ENCODE data around the gene ZNHIT3. TPM values are rescaled to one million over a fixed set of nuclear protein-coding genes. Genes with fewer than 3 reads are reported as not detected.
"Not testable (repeated sequence)": the region's sequence is repeated elsewhere in the genome, so short reads cannot be mapped to it uniquely, and the experiment has no call there.

The ZNHIT3 gene
- polyA plus RNA-seq, 6 donors from 2014 or later = 72.3 to 99.5 (median 88.4) TPM

DNA sequence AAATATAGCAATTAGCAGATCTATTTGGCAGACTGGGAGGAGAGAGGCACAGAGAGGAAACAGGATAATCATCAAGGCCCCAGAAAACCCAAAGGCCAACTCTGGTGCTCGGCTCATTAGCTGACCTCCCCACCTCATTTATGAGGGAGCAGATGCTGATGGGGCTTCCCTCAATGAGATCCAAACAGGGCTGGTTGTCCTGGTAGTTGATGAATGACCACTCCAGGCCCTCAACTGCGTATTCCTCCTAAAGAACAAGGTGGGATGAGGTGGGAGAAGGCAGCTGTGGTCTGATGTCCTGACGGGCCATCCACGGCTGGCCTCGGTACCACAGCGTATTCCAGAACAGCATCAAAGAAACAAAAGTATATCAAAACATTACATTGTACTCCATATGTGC is 20.8 kb downstream of the ZNHIT3 start:
- Mint-ChIP-seq H3K4me1 (peaks cover 0 to 13% (median 5%) of the 10 kb centered on the region in 3 donors), H3K27me3 (no peaks in the 10 kb centered on the region), H3K27ac (no peak overlapping the region), H3K4me3 (no peak overlapping the region), H3K9me3 (no peaks in the 10 kb centered on the region), H3K36me3 (peaks cover 4 to 7% of the 10 kb centered on the region in 2 donors)
- ATAC-seq (ENCODE audit: low read depth in 2 of 2) (no peak), DNase-seq (no peak)

DNA sequence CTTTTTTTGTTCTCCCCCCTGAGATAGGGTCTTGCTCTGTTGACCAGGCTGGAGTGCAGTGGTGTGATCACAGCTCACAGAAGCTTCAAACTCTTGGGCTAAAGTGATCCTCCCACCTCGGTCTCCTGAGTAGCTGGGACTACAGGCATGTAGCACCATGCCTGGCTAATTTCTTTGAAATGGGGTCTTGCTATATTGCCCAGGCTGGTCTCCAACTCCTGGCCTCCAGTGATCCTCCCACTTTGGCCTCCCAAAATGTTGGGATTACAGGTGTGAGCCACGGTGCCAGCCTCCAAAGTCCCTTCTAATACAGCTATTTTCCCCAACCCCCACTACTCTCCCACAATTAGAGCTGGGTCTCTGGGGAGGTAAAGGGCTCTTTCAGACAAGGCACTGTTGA is 22.0 kb downstream of the ZNHIT3 start:
- not testable (repeated sequence) for H3K27me3 Mint-ChIP-seq; H3K36me3 Mint-ChIP-seq; H3K9me3 Mint-ChIP-seq; H3K4me1 Mint-ChIP-seq; DNase-seq; H3K4me3 Mint-ChIP-seq; ATAC-seq (ENCODE audit: low read depth in 2 of 2)
- peak overlapping the region in 1 of 6 donors; percentile 54 for H3K27ac Mint-ChIP-seq

DNA sequence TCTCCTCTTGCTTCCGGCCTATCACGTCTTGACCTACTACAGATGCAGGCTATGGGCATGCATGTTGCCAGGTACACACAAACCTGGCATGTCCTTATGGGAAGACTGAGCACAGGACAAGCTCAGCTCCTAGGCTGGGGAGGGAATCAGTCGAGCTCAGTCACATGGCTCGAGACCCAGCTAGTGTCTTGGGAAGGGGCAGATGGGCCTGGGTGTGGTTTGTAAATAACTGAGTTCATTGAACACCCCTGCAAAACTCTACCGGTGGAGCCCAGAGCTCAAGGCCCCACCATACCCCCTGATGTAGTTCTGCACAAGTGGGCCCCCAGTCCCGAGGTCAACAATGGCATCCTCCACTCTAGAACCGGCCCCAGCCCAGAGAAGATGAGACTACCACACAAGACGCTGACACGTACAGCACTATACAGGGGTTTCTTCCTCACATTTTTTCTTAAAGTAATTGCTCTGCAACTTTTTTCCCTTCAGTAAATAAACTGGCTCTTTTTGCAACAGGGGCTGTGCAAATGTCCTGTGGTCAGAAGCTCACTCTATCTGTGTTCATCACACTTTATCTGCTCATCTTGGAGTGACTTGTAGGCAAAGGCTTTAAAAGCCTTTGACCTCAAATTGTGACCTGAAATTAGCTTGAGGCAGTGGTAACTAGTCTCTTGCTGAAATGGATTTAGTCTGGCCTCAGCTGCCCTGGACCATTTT is 22.9 kb downstream of the ZNHIT3 start:
- Mint-ChIP-seq H3K27ac (peak overlapping the region in 2 of 6 donors; percentile 12 to 51), H3K27me3 (no peaks in the 10 kb centered on the region), H3K4me3 (no peak overlapping the region), H3K36me3 (peaks cover 4 to 7% of the 10 kb centered on the region in 2 donors), H3K9me3 (no peaks in the 10 kb centered on the region), H3K4me1 (peaks cover 0 to 7% (median 0%) of the 10 kb centered on the region in 3 donors)
- DNase-seq (no peak), ATAC-seq (ENCODE audit: low read depth in 2 of 2) (no peak)

DNA sequence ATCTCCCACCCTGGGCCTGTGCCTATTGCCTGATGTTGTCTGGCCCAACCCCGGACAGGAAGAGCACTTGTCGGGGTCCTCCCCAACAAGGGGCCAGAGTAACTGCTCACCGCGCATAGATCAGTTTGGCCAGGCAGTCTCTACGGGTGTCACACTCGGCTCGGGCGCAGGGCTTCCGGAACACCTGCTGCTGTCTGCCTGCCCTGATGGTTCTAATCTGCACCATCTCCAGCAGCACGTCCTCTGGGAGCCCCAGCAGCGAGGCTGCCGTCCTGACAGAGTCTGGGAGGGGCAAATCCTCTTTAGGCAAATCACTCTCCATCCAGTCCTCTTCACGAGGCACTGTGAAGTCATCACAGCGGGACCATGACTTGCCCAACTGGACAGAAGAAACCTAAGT is 24.2 kb downstream of the ZNHIT3 start:
- no peak for ATAC-seq (ENCODE audit: low read depth in 2 of 2)
- Mint-ChIP-seq H3K27ac (no peak overlapping the region), H3K4me3 (no peak overlapping the region)

DNA sequence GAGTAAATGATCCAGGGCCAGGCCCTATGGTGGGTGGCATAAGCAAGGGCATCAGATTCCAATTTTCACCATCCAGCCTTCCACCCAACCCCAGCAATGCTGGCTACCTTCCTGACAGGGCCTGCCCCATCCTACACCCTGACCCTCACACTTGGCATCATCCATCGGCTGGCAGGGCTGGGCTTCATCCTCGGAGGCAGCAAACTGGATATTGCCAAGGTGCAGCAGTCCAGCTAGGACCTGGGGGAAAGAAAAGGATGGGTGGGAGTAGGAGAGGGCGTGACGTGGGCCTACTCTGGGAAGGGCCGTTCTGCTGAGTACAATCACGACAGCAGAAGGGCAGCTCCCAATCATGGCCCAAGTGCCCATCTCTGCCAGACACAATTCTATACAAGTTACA is 24.7 kb downstream of the ZNHIT3 start:
- H3K4me1 Mint-ChIP-seq = no peaks in the 10 kb centered on the region
- no peak overlapping the region for H3K4me3 Mint-ChIP-seq
- H3K9me3 Mint-ChIP-seq = no peaks in the 10 kb centered on the region
- no peaks in the 10 kb centered on the region for H3K27me3 Mint-ChIP-seq
- H3K36me3 Mint-ChIP-seq = peaks cover 0 to 4% of the 10 kb centered on the region in 2 donors
- H3K27ac Mint-ChIP-seq = peak overlapping the region in 1 of 6 donors; percentile 58
- DNase-seq (no peak), ATAC-seq (ENCODE audit: low read depth in 2 of 2) (no peak)

More for the DNA sequence above, 24.2 kb downstream of the ZNHIT3 start:
- Mint-ChIP-seq H3K4me1 (peaks cover 0 to 4% (median 0%) of the 10 kb centered on the region in 3 donors), H3K27me3 (no peaks in the 10 kb centered on the region), H3K9me3 (no peaks in the 10 kb centered on the region), H3K36me3 (peaks cover 4% of the 10 kb centered on the region in 2 donors)
- no peak for DNase-seq

DNA sequence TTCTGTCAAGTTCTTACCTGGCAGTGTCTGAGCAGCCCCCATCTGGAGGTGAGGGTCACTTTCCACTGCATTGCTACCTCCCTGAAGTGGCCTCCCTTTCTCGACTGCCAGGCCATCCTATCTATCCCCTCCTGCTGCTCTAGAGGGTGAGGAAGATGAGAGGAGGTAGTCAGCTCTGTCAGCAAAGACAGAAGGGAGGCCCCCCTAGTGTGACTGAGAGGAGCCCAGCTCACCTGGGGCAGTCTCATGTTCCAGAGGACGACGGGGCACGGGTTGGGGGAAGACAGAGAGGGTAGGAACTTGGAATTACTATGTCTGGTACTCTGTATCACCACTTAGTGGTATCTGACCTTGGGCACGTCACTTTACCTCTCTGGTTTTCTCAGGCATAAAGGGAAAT is 26.2 kb downstream of the ZNHIT3 start:
- H3K27me3 Mint-ChIP-seq = no peaks in the 10 kb centered on the region
- H3K9me3 Mint-ChIP-seq = no peaks in the 10 kb centered on the region
- DNase-seq = no peak
- peak overlapping the region in 1 of 6 donors; percentile 21 for H3K27ac Mint-ChIP-seq
- no peak for ATAC-seq (ENCODE audit: low read depth in 2 of 2)
- peaks cover 0 to 7% of the 10 kb centered on the region in 2 donors for H3K36me3 Mint-ChIP-seq
- H3K4me3 Mint-ChIP-seq = no peak overlapping the region
- H3K4me1 Mint-ChIP-seq = no peaks in the 10 kb centered on the region

DNA sequence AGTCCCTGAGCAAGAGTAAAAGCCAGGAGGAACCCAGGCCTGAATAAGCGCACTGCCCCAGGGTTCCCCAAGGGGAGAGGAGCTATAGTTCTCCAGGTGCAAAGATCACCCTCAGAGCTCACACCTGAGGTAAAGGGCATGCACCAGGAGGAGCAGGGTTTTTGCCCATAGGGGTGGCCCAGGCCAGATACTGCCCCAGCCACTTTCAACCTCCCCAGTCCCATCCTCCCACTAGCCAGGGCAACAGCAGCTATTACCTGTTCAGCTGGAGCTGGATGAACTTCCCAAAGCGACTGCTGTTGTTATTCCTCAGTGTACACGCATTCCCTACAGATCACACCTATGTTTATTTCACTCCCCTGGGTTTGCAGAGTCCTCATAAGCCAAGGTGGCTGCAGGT is 28.4 kb downstream of the ZNHIT3 start:
- no peak for ATAC-seq (ENCODE audit: low read depth in 2 of 2)
- Mint-ChIP-seq H3K9me3 (no peaks in the 10 kb centered on the region), H3K4me3 (no peak overlapping the region), H3K36me3 (peaks cover 0 to 7% of the 10 kb centered on the region in 2 donors), H3K4me1 (peaks cover 5 to 7% (median 6%) of the 10 kb centered on the region in 3 donors), H3K27ac (no peak overlapping the region), H3K27me3 (no peaks in the 10 kb centered on the region)
- DNase-seq = no peak

DNA sequence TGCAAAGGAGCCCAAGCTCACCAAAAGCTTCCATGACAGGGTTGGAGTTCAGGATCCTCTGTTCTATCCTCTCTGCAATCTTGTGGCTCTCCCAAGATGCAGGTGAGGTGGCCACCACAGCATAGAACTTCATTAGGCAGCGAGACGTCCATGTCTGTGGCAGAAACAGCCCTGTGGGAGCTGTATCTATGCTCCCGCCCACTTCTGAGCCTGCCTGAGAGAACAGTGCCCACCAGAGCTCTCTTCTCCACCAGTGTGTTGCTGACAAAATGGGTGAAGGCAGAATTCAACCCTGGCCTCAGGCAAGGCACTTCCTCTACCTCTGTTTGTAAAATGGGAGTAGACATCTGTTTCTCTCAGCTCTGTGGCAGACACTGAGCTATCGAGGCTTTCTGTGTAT is 29.4 kb downstream of the ZNHIT3 start:
- Mint-ChIP-seq H3K9me3 (no peaks in the 10 kb centered on the region), H3K36me3 (peaks cover 8 to 10% of the 10 kb centered on the region in 2 donors), H3K27ac (no peak overlapping the region), H3K4me3 (no peak overlapping the region), H3K4me1 (peaks cover 5 to 9% (median 7%) of the 10 kb centered on the region in 3 donors), H3K27me3 (no peaks in the 10 kb centered on the region)
- DNase-seq (no peak), ATAC-seq (ENCODE audit: low read depth in 2 of 2) (no peak)

DNA sequence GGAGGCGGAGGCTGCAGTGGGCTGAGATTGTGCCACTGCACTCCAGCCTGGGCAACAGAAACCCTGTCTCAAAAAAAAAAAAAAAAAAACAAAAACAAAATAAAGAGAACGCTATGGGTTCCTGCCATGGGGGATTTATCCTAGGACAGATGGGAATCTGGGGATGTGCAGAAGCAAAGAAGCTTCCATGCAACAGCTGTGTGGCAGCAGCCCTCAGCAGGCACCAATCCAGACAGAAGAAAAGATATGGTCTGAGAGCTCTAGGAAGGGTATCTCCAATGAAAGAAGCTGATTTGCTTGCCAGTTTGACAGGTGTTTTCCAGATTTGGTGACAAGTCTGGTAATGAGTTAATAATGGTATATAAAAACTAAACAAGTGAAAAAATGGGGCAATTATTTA is 36.6 kb downstream of the ZNHIT3 start:
- Mint-ChIP-seq H3K4me3 (no peak overlapping the region), H3K27me3 (no peaks in the 10 kb centered on the region), H3K9me3 (no peaks in the 10 kb centered on the region), H3K36me3 (peaks cover 11 to 30% of the 10 kb centered on the region in 2 donors), H3K4me1 (peaks cover 9 to 10% (median 9%) of the 10 kb centered on the region in 3 donors), H3K27ac (no peak overlapping the region)
- no peak for DNase-seq
- ATAC-seq (ENCODE audit: low read depth in 2 of 2) = no peak

DNA sequence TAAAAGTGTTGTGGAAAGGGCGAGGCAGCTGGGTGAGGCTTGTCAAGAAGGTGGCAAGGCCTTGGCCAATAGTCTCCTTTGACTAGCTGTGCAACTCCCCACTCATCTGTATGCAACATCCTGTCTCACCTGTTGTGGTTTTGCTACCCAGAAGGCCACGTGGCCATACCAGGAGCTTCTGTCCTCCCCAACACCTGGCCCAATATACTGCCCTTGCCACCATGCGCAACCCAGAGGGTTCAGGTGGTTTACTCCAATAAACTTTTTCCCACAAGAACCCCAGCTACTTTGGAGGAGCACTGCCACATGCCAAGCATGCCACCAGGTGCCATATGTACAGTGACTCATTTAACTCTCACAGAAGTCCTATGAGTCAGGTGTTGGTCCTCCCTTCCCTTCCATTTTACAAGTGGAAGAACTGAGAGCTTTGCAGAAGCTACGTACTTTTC is 38.0 kb downstream of the ZNHIT3 start:
- Mint-ChIP-seq H3K36me3 (peaks cover 11 to 30% of the 10 kb centered on the region in 2 donors), H3K4me3 (no peak overlapping the region), H3K27ac (no peak overlapping the region), H3K9me3 (no peaks in the 10 kb centered on the region), H3K4me1 (peaks cover 3 to 12% (median 5%) of the 10 kb centered on the region in 3 donors), H3K27me3 (no peaks in the 10 kb centered on the region)
- ATAC-seq (ENCODE audit: low read depth in 2 of 2) (no peak), DNase-seq (no peak)

DNA sequence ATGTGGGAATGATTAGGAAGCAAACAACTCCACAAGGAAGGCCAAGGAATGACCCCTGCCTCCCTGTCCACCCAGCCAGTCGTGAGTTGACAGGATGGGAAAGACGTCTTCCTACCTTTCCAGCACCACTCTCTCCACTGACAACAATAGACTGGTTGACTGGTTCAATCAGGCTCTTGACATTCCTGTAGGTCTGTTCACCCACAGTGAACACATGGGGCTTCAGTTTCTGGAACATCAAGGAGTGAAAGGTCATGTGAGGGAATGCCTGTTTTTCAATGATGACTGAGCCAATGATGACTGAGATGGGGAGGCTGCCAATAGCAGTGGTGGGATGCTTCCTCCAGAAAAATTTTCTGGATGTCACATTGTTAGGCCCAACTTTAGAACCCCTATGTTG is 38.6 kb downstream of the ZNHIT3 start:
- Mint-ChIP-seq H3K27ac (no peak overlapping the region), H3K4me1 (peaks cover 3 to 6% (median 4%) of the 10 kb centered on the region in 3 donors), H3K4me3 (no peak overlapping the region), H3K9me3 (no peaks in the 10 kb centered on the region), H3K36me3 (peaks cover 11 to 29% of the 10 kb centered on the region in 2 donors), H3K27me3 (no peaks in the 10 kb centered on the region)
- DNase-seq (no peak), ATAC-seq (ENCODE audit: low read depth in 2 of 2) (no peak)

DNA sequence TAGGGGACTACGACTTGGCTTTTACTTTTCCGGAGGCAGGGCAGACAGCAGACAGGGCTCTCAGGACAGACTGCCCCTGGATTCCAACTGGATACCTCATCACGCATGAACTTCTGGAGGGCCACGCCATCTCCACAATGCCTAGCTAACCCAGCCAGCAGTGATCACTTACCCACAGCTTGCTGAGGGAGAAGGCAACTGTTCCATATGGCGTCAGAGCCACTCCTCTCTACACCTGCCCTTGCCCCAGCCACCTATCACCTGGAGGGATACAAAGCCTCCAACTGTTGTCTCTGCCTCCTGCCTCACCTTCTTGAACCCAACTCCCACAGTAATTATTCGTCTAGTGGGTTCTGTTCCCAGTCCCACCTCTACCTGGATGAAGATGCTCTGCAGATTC is 39.4 kb downstream of the ZNHIT3 start:
- Mint-ChIP-seq H3K9me3 (no peaks in the 10 kb centered on the region), H3K27ac (no peak overlapping the region), H3K27me3 (no peaks in the 10 kb centered on the region), H3K4me1 (peaks cover 3 to 6% (median 4%) of the 10 kb centered on the region in 3 donors), H3K36me3 (peaks cover 4 to 22% of the 10 kb centered on the region in 2 donors), H3K4me3 (no peak overlapping the region)
- no peak for ATAC-seq (ENCODE audit: low read depth in 2 of 2)
- DNase-seq = no peak

DNA sequence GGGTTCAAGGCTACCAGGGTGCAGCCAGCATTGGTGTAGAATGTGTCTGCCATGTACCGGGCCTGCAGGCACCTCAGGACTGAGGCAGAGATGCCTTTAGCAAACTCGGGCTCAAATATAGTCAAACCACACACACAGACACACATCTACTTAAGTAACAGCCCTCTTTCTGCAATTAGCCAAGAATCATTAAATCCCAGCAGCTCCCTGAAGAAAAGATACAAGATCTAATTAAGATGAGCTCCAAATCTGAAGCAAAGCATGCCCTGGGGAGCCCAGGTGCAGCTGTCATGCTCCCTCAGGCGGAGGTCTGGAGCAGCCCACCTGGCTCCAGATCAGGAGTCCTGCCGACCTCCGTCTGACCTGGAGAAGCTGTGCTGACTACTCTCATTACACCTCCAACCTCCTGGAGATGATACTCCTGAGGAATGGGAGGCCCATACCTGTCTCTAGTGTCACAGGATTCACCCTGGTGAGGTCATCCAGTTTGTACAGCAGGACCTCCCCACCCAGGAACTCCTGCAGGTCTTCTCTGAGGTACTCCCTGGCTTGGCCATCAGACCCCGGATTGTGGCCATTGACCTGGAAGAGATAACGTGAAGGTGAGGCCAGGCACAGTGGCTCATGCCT is 41.3 kb downstream of the ZNHIT3 start:
- no peaks in the 10 kb centered on the region for H3K27me3 Mint-ChIP-seq
- H3K9me3 Mint-ChIP-seq = no peaks in the 10 kb centered on the region
- DNase-seq = no peak
- peak overlapping the region in 1 of 6 donors; percentile 54 for H3K27ac Mint-ChIP-seq
- no peak for ATAC-seq (ENCODE audit: low read depth in 2 of 2)
- peaks cover 4 to 6% (median 5%) of the 10 kb centered on the region in 3 donors for H3K4me1 Mint-ChIP-seq
- no peak overlapping the region for H3K4me3 Mint-ChIP-seq
- peaks cover 8 to 27% of the 10 kb centered on the region in 2 donors for H3K36me3 Mint-ChIP-seq

DNA sequence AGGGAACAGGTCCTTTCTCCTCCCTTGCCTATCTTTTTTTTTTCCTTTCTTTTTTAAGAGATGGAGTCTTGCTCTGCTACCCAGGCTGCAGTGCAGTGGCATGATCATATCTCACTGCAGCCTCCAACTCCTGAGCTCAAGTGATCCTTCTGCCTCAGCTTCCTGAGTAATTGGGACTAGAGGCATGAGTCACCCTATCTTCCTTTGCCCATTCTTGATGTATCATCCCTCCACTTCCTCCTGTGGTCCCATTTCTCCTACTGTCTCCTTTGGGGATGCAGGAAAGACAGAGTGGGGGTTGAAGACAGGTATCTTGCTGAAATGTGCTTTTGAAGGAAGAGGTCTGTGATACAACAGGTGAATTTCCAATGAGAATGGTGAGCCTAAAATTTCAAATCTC is 42.6 kb downstream of the ZNHIT3 start:
- H3K36me3 Mint-ChIP-seq = peaks cover 8 to 28% of the 10 kb centered on the region in 2 donors

More for the DNA sequence above, 42.6 kb downstream of the ZNHIT3 start:
- Mint-ChIP-seq H3K27me3 (no peaks in the 10 kb centered on the region), H3K4me3 (no peak overlapping the region), H3K4me1 (peaks cover 7 to 18% (median 16%) of the 10 kb centered on the region in 3 donors), H3K27ac (no peak overlapping the region), H3K9me3 (no peaks in the 10 kb centered on the region)
- DNase-seq = no peak
- ATAC-seq (ENCODE audit: low read depth in 2 of 2) = no peak

All from naive B cell (primary cell).